ENCODE data around the gene SV2A.
A peak's percentile ranks its signal among the peaks of the same experiment; 100 is the strongest.
"Not testable (repeated sequence)": the region's sequence is repeated elsewhere in the genome, so short reads cannot be mapped to it uniquely, and the experiment has no call there.

SV2A gene

GRCh38 chr1:149927563-149928400 is 10.1 kb upstream of the SV2A start, which contains the start of gene SF3B4:
Gene SF3B4 (minus strand): TSS chr1:149927803. CDS start chr1:149927759, 44 bp downstream.
- DNase-seq = peak; percentile 95 to 96

- peak in 1 of 2 donors; percentile 7 for DNase-seq
Observed at GRCh38 chr1:149927056-149927562, 9.5 kb upstream of the SV2A start.

GRCh38 chr1:149926296-149926695 is 8.7 kb upstream of the SV2A start:
- DNase-seq = no peak

- DNase-seq = no peak
Observed at GRCh38 chr1:149925751-149926150, 8.1 kb upstream of the SV2A start.

- DNase-seq = no peak
Observed at GRCh38 chr1:149925345-149925744, 7.7 kb upstream of the SV2A start.

- DNase-seq = no peak
Observed at GRCh38 chr1:149923626-149924025, 6.0 kb upstream of the SV2A start.

GRCh38 chr1:149916898-149917252 is 769 bp downstream of the SV2A start:
- DNase-seq = no peak

GRCh38 chr1:149916193-149916897 is 1.3 kb downstream of the SV2A start:
- no peak for DNase-seq

GRCh38 chr1:149915429-149916192 is 2.0 kb downstream of the SV2A start:
- DNase-seq = no peak

- DNase-seq = no peak
Observed at GRCh38 chr1:149914545-149914944, 3.1 kb downstream of the SV2A start.

GRCh38 chr1:149906570-149907075 is 11.0 kb downstream of the SV2A start:
- DNase-seq = no peak

- DNase-seq = no peak
Observed at GRCh38 chr1:149903836-149904491, 13.7 kb downstream of the SV2A start.

GRCh38 chr1:149899460-149900284 is 18.0 kb downstream of the SV2A start, which contains the start of gene BOLA1:
Gene BOLA1 (plus strand): TSS chr1:149899568. CDS start chr1:149900060, 492 bp downstream.
- peak; percentile 80 to 85 for DNase-seq

- no peak for DNase-seq
Observed at GRCh38 chr1:149896575-149896974, 21.1 kb downstream of the SV2A start.

GRCh38 chr1:149888999-149889289 is 28.7 kb downstream of the SV2A start:
- no peak for DNase-seq

- peak; percentile 84 to 87 for DNase-seq
Observed at GRCh38 chr1:149888247-149888998, 29.2 kb downstream of the SV2A start.

- DNase-seq = peak; percentile 94 to 97
Observed at GRCh38 chr1:149887456-149888246, 30.0 kb downstream of the SV2A start.

- not testable (repeated sequence) for DNase-seq
Observed at GRCh38 chr1:149887196-149887455, 30.5 kb downstream of the SV2A start.

- peak; percentile 97 to 98 for DNase-seq
Observed at GRCh38 chr1:149886396-149887195, 31.0 kb downstream of the SV2A start.

- DNase-seq = not testable (repeated sequence)
Observed at GRCh38 chr1:149886121-149886395, 31.6 kb downstream of the SV2A start.

Measured in CD4-positive, alpha-beta T cell treated with Interferon alpha-2 for 1 hour (primary cell).